Measurements from ENCODE around the gene TSPAN15. TPM values are rescaled to one million over a fixed set of nuclear protein-coding genes. Genes with fewer than 3 reads are reported as not detected.

The TSPAN15 gene
- total and polyA plus RNA-seq, 2 experiments from 2014 or later, result 252 to 289 TPM

- H3K4me1 ChIP-seq (ENCODE audit: low read depth), result peaks cover 58% of the 10 kb centered on the region
Observed at GRCh38 chr10:69480068-69480412, 28.8 kb downstream of the TSPAN15 start.

GRCh38 chr10:69481305-69481704, 30.0 kb downstream of the TSPAN15 start:
- Histone ChIP-seq H3K27ac (peak overlapping the region; percentile 96), H3K36me3 (peaks cover 4% of the 10 kb centered on the region), H3K27me3 (no peaks in the 10 kb centered on the region), H3K9me3 (ENCODE audit: low read depth) (no peaks in the 10 kb centered on the region), H3K4me3 (no peak overlapping the region), H3K4me1 (ENCODE audit: low read depth) (peaks cover 53% of the 10 kb centered on the region)
- TF ChIP-seq CTCF (IDR thresholded peaks at IDR 0.05; ENCODE audit: low read depth, low read length), result no peak
- DNase-seq (ENCODE audit: low read depth in 1 of 2, low spot score in 1 of 2), result no peak

More at GRCh38 chr10:69480068-69480412, 28.8 kb downstream of the TSPAN15 start:
- peaks cover 4% of the 10 kb centered on the region for H3K36me3 ChIP-seq
- DNase-seq (ENCODE audit: low read depth in 1 of 2, low spot score in 1 of 2), result no peak
- no peaks in the 10 kb centered on the region for H3K9me3 ChIP-seq (ENCODE audit: low read depth)
- peak overlapping the region; percentile 96 for H3K27ac ChIP-seq
- H3K4me3 ChIP-seq, result no peak overlapping the region
- no peak for TF ChIP-seq CTCF (IDR thresholded peaks at IDR 0.05; ENCODE audit: low read depth, low read length)
- no peaks in the 10 kb centered on the region for H3K27me3 ChIP-seq

- H3K27me3 ChIP-seq, result no peaks in the 10 kb centered on the region
- H3K4me3 ChIP-seq, result no peak overlapping the region
- H3K36me3 ChIP-seq, result peaks cover 4% of the 10 kb centered on the region
- peaks cover 60% of the 10 kb centered on the region for H3K4me1 ChIP-seq (ENCODE audit: low read depth)
- H3K9me3 ChIP-seq (ENCODE audit: low read depth), result no peaks in the 10 kb centered on the region
- peak overlapping the region; percentile 96 for H3K27ac ChIP-seq
- no peak for DNase-seq (ENCODE audit: low read depth in 1 of 2, low spot score in 1 of 2)
- no peak for TF ChIP-seq CTCF (IDR thresholded peaks at IDR 0.05; ENCODE audit: low read depth, low read length)
Observed at GRCh38 chr10:69481811-69482524, 30.7 kb downstream of the TSPAN15 start.

- Histone ChIP-seq H3K36me3 (peaks cover 4% of the 10 kb centered on the region), H3K27me3 (no peaks in the 10 kb centered on the region), H3K9me3 (ENCODE audit: low read depth) (no peaks in the 10 kb centered on the region), H3K4me1 (ENCODE audit: low read depth) (peaks cover 50% of the 10 kb centered on the region), H3K4me3 (no peak overlapping the region), H3K27ac (no peak overlapping the region)
- DNase-seq (ENCODE audit: low read depth in 1 of 2, low spot score in 1 of 2), result peak in 1 of 2 donors; percentile 53
- no peak for TF ChIP-seq CTCF (IDR thresholded peaks at IDR 0.05; ENCODE audit: low read depth, low read length)
Observed at GRCh38 chr10:69483963-69484362, 32.7 kb downstream of the TSPAN15 start.

- TF ChIP-seq CTCF (IDR thresholded peaks at IDR 0.05; ENCODE audit: low read depth, low read length), result no peak
- Histone ChIP-seq H3K4me3 (no peak overlapping the region), H3K27ac (no peak overlapping the region), H3K27me3 (no peaks in the 10 kb centered on the region), H3K4me1 (ENCODE audit: low read depth) (peaks cover 42% of the 10 kb centered on the region), H3K9me3 (ENCODE audit: low read depth) (no peaks in the 10 kb centered on the region), H3K36me3 (peaks cover 4% of the 10 kb centered on the region)
- DNase-seq (ENCODE audit: low read depth in 1 of 2, low spot score in 1 of 2), result no peak
Observed at GRCh38 chr10:69484736-69485135, 33.5 kb downstream of the TSPAN15 start.
